GM19468 (cell line): ENCODE data around the gene ARHGAP5.
"Not testable (repeated sequence)": the region's sequence is repeated elsewhere in the genome, so short reads cannot be mapped to it uniquely, and the experiment has no call there.

Source experiments
- ATAC-seq: cut with Tn5 transposase; IDR thresholded peaks from one replicate; pipeline ENCODE4 v1.9.1; 2021; ENCODE audit warnings: mild to moderate bottlenecking, moderate library complexity, moderate number of reproducible peaks; ENCODE audit not compliant: unreplicated experiment; ENCODE audit errors: extremely low read depth

Gene ARHGAP5

GRCh38 chr14:32104308-32104707, 27.2 kb downstream of the ARHGAP5 start:
- ATAC-seq: no peak

- ATAC-seq: no peak
These were observed 27.7 kb downstream of the ARHGAP5 start for GRCh38 chr14:32104803-32105202.

- ATAC-seq: no peak
These were observed 32.8 kb downstream of the ARHGAP5 start for GRCh38 chr14:32109676-32110547.

GRCh38 chr14:32110548-32110896, 33.4 kb downstream of the ARHGAP5 start:
- ATAC-seq: no peak

- ATAC-seq: no peak
These were observed 44.4 kb downstream of the ARHGAP5 start for GRCh38 chr14:32121536-32121935.

- no peak for ATAC-seq
These were observed 44.8 kb downstream of the ARHGAP5 start for GRCh38 chr14:32121948-32122347.

- not testable (repeated sequence) for ATAC-seq
These were observed 50.0 kb downstream of the ARHGAP5 start for GRCh38 chr14:32126899-32127730.

- not testable (repeated sequence) for ATAC-seq
These were observed 50.9 kb downstream of the ARHGAP5 start for GRCh38 chr14:32127731-32128654.

GRCh38 chr14:32128703-32129102, 51.6 kb downstream of the ARHGAP5 start:
- ATAC-seq: no peak

GRCh38 chr14:32129124-32129523, 52.0 kb downstream of the ARHGAP5 start:
- no peak for ATAC-seq

- not testable (repeated sequence) for ATAC-seq
These were observed 54.6 kb downstream of the ARHGAP5 start for GRCh38 chr14:32131689-32132088.

- no peak for ATAC-seq
These were observed 57.5 kb downstream of the ARHGAP5 start for GRCh38 chr14:32134448-32135097.

GRCh38 chr14:32136027-32136825, 59.1 kb downstream of the ARHGAP5 start:
- ATAC-seq: no peak

- no peak for ATAC-seq
These were observed 60.2 kb downstream of the ARHGAP5 start for GRCh38 chr14:32137313-32137712.

GRCh38 chr14:32137892-32138291, 60.8 kb downstream of the ARHGAP5 start:
- no peak for ATAC-seq

- no peak for ATAC-seq
These were observed 65.2 kb downstream of the ARHGAP5 start for GRCh38 chr14:32142341-32142740.

GRCh38 chr14:32142754-32143437, 65.8 kb downstream of the ARHGAP5 start:
- no peak for ATAC-seq

- no peak for ATAC-seq
These were observed 73.3 kb downstream of the ARHGAP5 start for GRCh38 chr14:32150392-32150791.
